Measurements from ENCODE around the gene RBM41.
A peak's percentile ranks its signal among the peaks of the same experiment; 100 is the strongest.
"Not testable (repeated sequence)": the region's sequence is repeated elsewhere in the genome, so short reads cannot be mapped to it uniquely, and the experiment has no call there.

The RBM41 gene

GRCh38 chrX:107119283-107119682 is 661 bp upstream of the RBM41 start:
- H3K27ac ChIP-seq: peak overlapping the region in 1 of 2 donors; percentile 79
- intact Hi-C loops (cut with DNase I; ENCODE audit: low total_unique reads): no loop called here
- peak overlapping the region in 1 of 2 donors; percentile 73 for H3K4me3 ChIP-seq
- no peaks in the 10 kb centered on the region for H3K27me3 ChIP-seq
- TF ChIP-seq, protein P1, sequence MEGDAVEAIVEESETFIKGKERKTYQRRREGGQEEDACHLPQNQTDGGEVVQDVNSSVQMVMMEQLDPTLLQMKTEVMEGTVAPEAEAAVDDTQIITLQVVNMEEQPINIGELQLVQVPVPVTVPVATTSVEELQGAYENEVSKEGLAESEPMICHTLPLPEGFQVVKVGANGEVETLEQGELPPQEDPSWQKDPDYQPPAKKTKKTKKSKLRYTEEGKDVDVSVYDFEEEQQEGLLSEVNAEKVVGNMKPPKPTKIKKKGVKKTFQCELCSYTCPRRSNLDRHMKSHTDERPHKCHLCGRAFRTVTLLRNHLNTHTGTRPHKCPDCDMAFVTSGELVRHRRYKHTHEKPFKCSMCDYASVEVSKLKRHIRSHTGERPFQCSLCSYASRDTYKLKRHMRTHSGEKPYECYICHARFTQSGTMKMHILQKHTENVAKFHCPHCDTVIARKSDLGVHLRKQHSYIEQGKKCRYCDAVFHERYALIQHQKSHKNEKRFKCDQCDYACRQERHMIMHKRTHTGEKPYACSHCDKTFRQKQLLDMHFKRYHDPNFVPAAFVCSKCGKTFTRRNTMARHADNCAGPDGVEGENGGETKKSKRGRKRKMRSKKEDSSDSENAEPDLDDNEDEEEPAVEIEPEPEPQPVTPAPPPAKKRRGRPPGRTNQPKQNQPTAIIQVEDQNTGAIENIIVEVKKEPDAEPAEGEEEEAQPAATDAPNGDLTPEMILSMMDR (IDR thresholded peaks at IDR 0.05): no peak
- H3K9me3 ChIP-seq: no peaks in the 10 kb centered on the region
- no peak for DNase-seq
- peaks cover 0 to 18% (median 9%) of the 10 kb centered on the region in 3 donors for H3K36me3 ChIP-seq
- peaks cover 0 to 11% (median 0%) of the 10 kb centered on the region in 4 donors for H3K4me1 ChIP-seq

DNA sequence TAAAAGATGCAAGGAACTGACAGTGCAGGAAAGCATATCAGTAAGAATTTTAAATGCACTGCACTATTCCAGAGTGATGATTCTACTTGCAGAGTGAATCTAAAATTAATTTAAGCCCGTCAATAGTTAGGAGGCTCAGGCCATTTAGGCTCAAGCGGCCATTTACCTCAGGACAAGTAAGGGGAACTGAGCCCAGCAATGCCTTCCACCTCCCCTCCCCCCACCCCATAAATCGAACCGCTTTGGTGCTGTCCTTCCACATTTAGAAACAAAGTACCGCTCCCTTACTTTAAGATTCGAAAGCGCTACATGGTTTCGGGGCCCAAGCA is 665 bp downstream of the RBM41 start:
- peaks cover 9 to 23% (median 11%) of the 10 kb centered on the region in 3 donors for H3K36me3 ChIP-seq
- H3K4me3 ChIP-seq: peak overlapping the region; percentile 68 to 73
- DNase-seq: no peak
- H3K27ac ChIP-seq: peak overlapping the region; percentile 71 to 79
- no peaks in the 10 kb centered on the region for H3K9me3 ChIP-seq
- TF ChIP-seq, protein P1 (IDR thresholded peaks at IDR 0.05): no peak
- H3K4me1 ChIP-seq: peaks cover 0 to 11% (median 0%) of the 10 kb centered on the region in 4 donors
- intact Hi-C loops (cut with DNase I; ENCODE audit: low total_unique reads): no loop called here
- no peaks in the 10 kb centered on the region for H3K27me3 ChIP-seq

DNA sequence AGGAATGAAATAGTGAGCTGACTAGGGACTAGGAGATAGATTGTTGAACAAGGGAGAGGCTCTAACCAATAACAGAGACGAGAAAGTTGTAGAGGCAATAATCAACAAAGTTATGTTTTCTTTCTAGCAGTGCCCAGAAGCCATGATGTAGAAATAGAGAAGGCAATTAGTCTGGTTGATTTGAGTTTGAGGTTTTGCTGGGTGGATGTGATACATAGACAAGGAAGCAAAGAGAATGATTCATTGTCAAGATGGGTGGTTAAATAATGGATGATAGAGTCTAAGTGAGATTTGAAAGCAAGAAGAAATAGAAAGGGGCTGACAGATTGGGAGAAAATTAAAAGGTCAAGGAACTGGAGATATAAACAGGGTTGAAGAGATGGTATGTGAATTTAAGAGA is 11.2 kb downstream of the RBM41 start:
- H3K27me3 ChIP-seq: no peaks in the 10 kb centered on the region
- no peaks in the 10 kb centered on the region for H3K4me1 ChIP-seq
- peaks cover 0 to 18% (median 5%) of the 10 kb centered on the region in 3 donors for H3K36me3 ChIP-seq
- no peaks in the 10 kb centered on the region for H3K9me3 ChIP-seq
- no peak for DNase-seq
- TF ChIP-seq, protein P1 (IDR thresholded peaks at IDR 0.05): no peak
- H3K4me3 ChIP-seq: no peak overlapping the region
- H3K27ac ChIP-seq: no peak overlapping the region
- intact Hi-C loops (cut with DNase I; ENCODE audit: low total_unique reads): no loop called here

- intact Hi-C loops (cut with DNase I; ENCODE audit: low total_unique reads): no loop called here
- H3K4me3 ChIP-seq: no peak overlapping the region
- H3K27ac ChIP-seq: no peak overlapping the region
- no peaks in the 10 kb centered on the region for H3K27me3 ChIP-seq
- no peaks in the 10 kb centered on the region for H3K9me3 ChIP-seq
- H3K4me1 ChIP-seq: no peaks in the 10 kb centered on the region
- no peak for DNase-seq
- TF ChIP-seq, protein P1 (IDR thresholded peaks at IDR 0.05): no peak
- peaks cover 0 to 5% (median 0%) of the 10 kb centered on the region in 3 donors for H3K36me3 ChIP-seq
Measured at GRCh38 chrX:107102980-107103379, 15.6 kb downstream of the RBM41 start.

DNA sequence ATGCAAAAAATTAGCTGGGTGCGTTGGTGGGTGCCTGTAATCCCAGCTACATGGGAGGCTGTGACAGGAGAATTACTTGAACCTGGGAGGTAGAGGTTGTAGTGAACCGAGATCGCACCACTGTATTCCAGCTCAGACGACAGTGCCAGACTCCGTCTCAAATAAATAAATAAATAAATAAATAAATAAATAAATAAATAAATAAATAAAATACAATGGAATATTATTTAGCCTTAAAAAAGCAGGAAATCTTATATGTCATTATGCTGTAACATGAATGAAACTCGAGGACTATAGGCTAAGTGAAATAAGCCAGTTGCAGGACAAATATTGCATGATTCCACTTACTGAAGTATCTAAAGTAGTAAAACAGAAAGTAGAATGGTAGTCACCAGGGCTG is 42.5 kb downstream of the RBM41 start:
- Histone ChIP-seq H3K27ac (no peak overlapping the region), H3K36me3 (peaks cover 0 to 5% (median 0%) of the 10 kb centered on the region in 3 donors), H3K4me1 (no peaks in the 10 kb centered on the region), H3K4me3 (no peak overlapping the region), H3K27me3 (no peaks in the 10 kb centered on the region), H3K9me3 (peaks cover 0 to 35% (median 20%) of the 10 kb centered on the region in 3 donors)
- no peak for DNase-seq
- intact Hi-C loops (cut with DNase I; ENCODE audit: low total_unique reads): no loop called here
- TF ChIP-seq, protein P1 (IDR thresholded peaks at IDR 0.05): no peak

GRCh38 chrX:107057731-107058130 is 60.9 kb downstream of the RBM41 start:
- not testable (repeated sequence) for H3K36me3 ChIP-seq, DNase-seq, H3K4me3 ChIP-seq

More at GRCh38 chrX:107057731-107058130, 60.9 kb downstream of the RBM41 start:
- H3K9me3 ChIP-seq; H3K27me3 ChIP-seq; intact Hi-C loops (cut with DNase I; ENCODE audit: low total_unique reads); H3K27ac ChIP-seq; H3K4me1 ChIP-seq: not testable (repeated sequence)
